Smooth muscle cell (in vitro differentiated cells): ENCODE results near the gene JARID2. TPM values are rescaled to one million over a fixed set of nuclear protein-coding genes. Genes with fewer than 3 reads are reported as not detected.
A peak's percentile ranks its signal among the peaks of the same experiment; 100 is the strongest.

Experiments
- DNase-seq: peaks from one replicate; lab custom pipeline; 2025; ENCODE audit not compliant: unreplicated experiment; lab: John Stamatoyannopoulos, UW
- H2AFZ ChIP-seq: fragments of 200-600 bp; sonication (generic); 2 replicates; pipeline ENCODE4 v1.6.0; 2016; ENCODE audit warnings: antibody characterized with exemption, low read depth, mild to moderate bottlenecking
- H3F3A ChIP-seq: fragments of 200-600 bp; sonication (generic); 2 replicates; pipeline ENCODE4 v1.6.0; 2017; ENCODE audit warnings: antibody characterized with exemption, low read depth
- H3K27ac ChIP-seq: fragments of 200-600 bp; sonication (generic); 2 replicates; pipeline ENCODE4 v1.5.1; 2016; ENCODE audit warnings: low read depth, mild to moderate bottlenecking
- H3K27me3 ChIP-seq: fragments of 200-600 bp; sonication (generic); 2 replicates; pipeline ENCODE4 v1.6.1; 2016; ENCODE audit warnings: low read depth, mild to moderate bottlenecking
- H3K36me3 ChIP-seq: fragments of 200-600 bp; sonication (generic); 2 replicates; pipeline ENCODE4 v1.5.1; 2016; ENCODE audit warnings: low read depth
- H3K4me1 ChIP-seq: fragments of 200-600 bp; sonication (generic); 2 replicates; pipeline ENCODE4 v1.5.1; 2016; ENCODE audit warnings: low read depth
- H3K4me2 ChIP-seq: fragments of 200-600 bp; sonication (generic); 2 replicates; pipeline ENCODE4 v1.6.0; 2016; ENCODE audit warnings: mild to moderate bottlenecking
- H3K4me3 ChIP-seq: fragments of 200-600 bp; sonication (generic); 2 replicates; pipeline ENCODE4 v1.5.1; 2016; ENCODE audit warnings: mild to moderate bottlenecking
- H3K79me2 ChIP-seq: fragments of 200-600 bp; sonication (generic); 2 replicates; pipeline ENCODE4 v1.6.0; 2016; ENCODE audit warnings: low read depth, mild to moderate bottlenecking
- H3K9ac ChIP-seq: fragments of 200-600 bp; sonication (generic); 2 replicates; pipeline ENCODE4 v1.6.0; 2016; ENCODE audit warnings: low read depth
- H3K9me3 ChIP-seq: fragments of 200-600 bp; sonication (generic); replicated peaks from 2 replicates; pipeline ENCODE4 v1.5.1; 2016; ENCODE audit warnings: low read depth
- H4K20me1 ChIP-seq: fragments of 200-600 bp; sonication (generic); 2 replicates; pipeline ENCODE4 v1.6.0; 2016; ENCODE audit warnings: low read depth
- WGBS: methylation state at CpG from one replicate; pipeline ENCODE4 v1.1.7; 2016; ENCODE audit warnings: low lambda C conversion rate; 5-methylcytosine and 5-hydroxymethylcytosine counted together
- polyA plus RNA-seq: library from polyadenylated mRNA; unstranded; fragments of >200 nt; fragmentation: Nextera tagmentation; extraction: Ambion mirVana; gene quantifications from 2 replicates; pipeline ENCODE4 v1.2.1, GENCODE V29; 2016
- total RNA-seq: library from RNA; depleted of rRNA; stranded (reverse); fragments of >200 nt; gene quantifications from 2 replicates; pipeline ENCODE4 v1.2.3, GENCODE V29; 2014
- TF ChIP-seq, protein P1 (sequence below): fragments of 200-600 bp; sonication (generic); IDR thresholded peaks from 2 replicates; pipeline ENCODE4 v1.5.1; 2017; ENCODE audit warnings: borderline replicate concordance, mild to moderate bottlenecking, antibody characterized with exemption; ENCODE audit not compliant: insufficient read depth, poor library complexity, severe bottlenecking

Gene JARID2
- total and polyA plus RNA-seq, 2 experiments from 2014 or later: 5.2 to 10.2 TPM

DNA sequence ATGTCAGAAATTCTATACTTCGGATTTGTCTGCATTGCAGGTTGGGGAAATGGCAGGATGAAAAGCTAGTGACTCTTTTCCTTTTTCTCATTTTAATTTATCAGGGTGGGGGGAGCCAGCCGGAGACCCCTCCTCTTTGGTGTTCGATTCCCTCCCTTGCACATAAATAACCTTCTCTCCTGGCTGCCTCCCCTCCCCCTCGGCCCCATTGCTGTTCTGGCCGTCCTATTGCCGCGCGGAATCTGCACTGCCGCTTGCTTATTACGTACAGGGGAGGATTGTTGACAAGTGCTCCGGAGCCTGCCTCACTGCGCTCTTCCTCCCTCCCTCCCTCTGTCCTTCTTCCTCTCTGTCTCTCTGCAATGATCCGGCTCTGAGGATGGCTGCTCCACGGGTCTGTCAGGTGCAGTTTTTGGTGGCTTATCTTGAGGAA lies 154.7 kb downstream of the JARID2 start:
- H3F3A ChIP-seq: peaks cover 9% of the 10 kb centered on the region
- TF ChIP-seq, protein P1, sequence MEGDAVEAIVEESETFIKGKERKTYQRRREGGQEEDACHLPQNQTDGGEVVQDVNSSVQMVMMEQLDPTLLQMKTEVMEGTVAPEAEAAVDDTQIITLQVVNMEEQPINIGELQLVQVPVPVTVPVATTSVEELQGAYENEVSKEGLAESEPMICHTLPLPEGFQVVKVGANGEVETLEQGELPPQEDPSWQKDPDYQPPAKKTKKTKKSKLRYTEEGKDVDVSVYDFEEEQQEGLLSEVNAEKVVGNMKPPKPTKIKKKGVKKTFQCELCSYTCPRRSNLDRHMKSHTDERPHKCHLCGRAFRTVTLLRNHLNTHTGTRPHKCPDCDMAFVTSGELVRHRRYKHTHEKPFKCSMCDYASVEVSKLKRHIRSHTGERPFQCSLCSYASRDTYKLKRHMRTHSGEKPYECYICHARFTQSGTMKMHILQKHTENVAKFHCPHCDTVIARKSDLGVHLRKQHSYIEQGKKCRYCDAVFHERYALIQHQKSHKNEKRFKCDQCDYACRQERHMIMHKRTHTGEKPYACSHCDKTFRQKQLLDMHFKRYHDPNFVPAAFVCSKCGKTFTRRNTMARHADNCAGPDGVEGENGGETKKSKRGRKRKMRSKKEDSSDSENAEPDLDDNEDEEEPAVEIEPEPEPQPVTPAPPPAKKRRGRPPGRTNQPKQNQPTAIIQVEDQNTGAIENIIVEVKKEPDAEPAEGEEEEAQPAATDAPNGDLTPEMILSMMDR: no peak
- H3K4me2 ChIP-seq: peak overlapping the region; percentile 87
- no peak overlapping the region for H3K27ac ChIP-seq
- 37% methylated on average over 14 of the region's 14 CpGs for WGBS
- H3K4me1 ChIP-seq: peaks cover 41% of the 10 kb centered on the region
- no peaks in the 10 kb centered on the region for H3K27me3 ChIP-seq
- no peak overlapping the region for H2AFZ ChIP-seq
- no peaks in the 10 kb centered on the region for H3K9me3 ChIP-seq
- peaks cover 57% of the 10 kb centered on the region for H3K79me2 ChIP-seq
- H4K20me1 ChIP-seq: peaks cover 100% of the 10 kb centered on the region
- no peak overlapping the region for H3K9ac ChIP-seq
- no peaks in the 10 kb centered on the region for H3K36me3 ChIP-seq
- no peak for DNase-seq
- peak overlapping the region; percentile 48 for H3K4me3 ChIP-seq

GRCh38 chr6:15401120-15401519 lies 155.3 kb downstream of the JARID2 start:
- TF ChIP-seq, protein P1: no peak
- H3K4me1 ChIP-seq: peaks cover 41% of the 10 kb centered on the region
- H3K36me3 ChIP-seq: no peaks in the 10 kb centered on the region
- peak overlapping the region; percentile 48 for H3K4me3 ChIP-seq
- no peak for DNase-seq
- no peak overlapping the region for H3K27ac ChIP-seq
- peaks cover 9% of the 10 kb centered on the region for H3F3A ChIP-seq
- H2AFZ ChIP-seq: no peak overlapping the region
- H3K27me3 ChIP-seq: no peaks in the 10 kb centered on the region
- H3K9me3 ChIP-seq: no peaks in the 10 kb centered on the region
- peaks cover 100% of the 10 kb centered on the region for H4K20me1 ChIP-seq
- H3K4me2 ChIP-seq: peak overlapping the region; percentile 87
- 74% methylated on average over 1 of the region's 1 CpG for WGBS
- peaks cover 57% of the 10 kb centered on the region for H3K79me2 ChIP-seq
- H3K9ac ChIP-seq: no peak overlapping the region

- Histone ChIP-seq H3K9ac (no peak overlapping the region), H3K27me3 (no peaks in the 10 kb centered on the region), H3K4me2 (peak overlapping the region; percentile 87), H3K9me3 (no peaks in the 10 kb centered on the region), H4K20me1 (peaks cover 100% of the 10 kb centered on the region), H3K4me1 (peaks cover 41% of the 10 kb centered on the region), H3K36me3 (no peaks in the 10 kb centered on the region), H3K27ac (no peak overlapping the region), H3F3A (peaks cover 9% of the 10 kb centered on the region), H3K4me3 (no peak overlapping the region), H3K79me2 (peaks cover 57% of the 10 kb centered on the region), H2AFZ (no peak overlapping the region)
- TF ChIP-seq, protein P1: no peak
- WGBS: 46% methylated on average over 2 of the region's 2 CpGs
- DNase-seq: no peak
Measured at GRCh38 chr6:15401769-15402250, 155.9 kb downstream of the JARID2 start.

DNA sequence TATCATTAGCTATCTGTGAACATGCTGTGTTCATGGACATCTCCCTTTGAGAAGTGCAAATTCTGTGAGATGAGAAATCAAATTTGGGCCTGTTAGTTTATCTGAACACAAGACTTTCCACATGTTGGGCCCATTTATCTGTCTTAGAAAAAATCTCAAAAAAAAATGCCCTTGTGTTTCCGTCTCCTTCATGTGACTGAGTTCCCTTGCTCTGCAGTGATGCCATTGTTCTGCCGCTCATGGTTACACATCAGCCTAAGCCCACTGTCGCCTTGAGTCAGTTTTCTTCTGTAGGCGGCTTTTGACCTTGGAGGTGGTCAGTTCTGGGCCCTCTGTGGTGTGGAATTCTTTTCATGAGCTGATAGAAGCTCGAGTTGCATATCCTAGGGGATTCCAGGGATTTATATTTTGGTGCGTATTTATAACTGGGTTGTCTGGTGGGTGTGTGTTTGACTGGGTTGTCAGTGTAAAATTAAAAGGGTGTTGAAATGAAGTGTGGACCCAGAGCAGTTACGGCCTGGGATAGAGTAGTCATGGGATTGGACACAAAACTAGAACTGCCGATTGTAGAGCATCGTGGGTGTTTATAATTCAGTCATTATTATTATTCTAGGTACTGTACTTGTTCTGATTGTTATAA lies 156.7 kb downstream of the JARID2 start:
- peak overlapping the region; percentile 49 for H3K4me2 ChIP-seq
- H3K4me1 ChIP-seq: peaks cover 41% of the 10 kb centered on the region
- H3K79me2 ChIP-seq: peaks cover 55% of the 10 kb centered on the region
- no peaks in the 10 kb centered on the region for H3K27me3 ChIP-seq
- H3K4me3 ChIP-seq: no peak overlapping the region
- no peak overlapping the region for H2AFZ ChIP-seq
- 37% methylated on average over 9 of the region's 9 CpGs for WGBS
- H4K20me1 ChIP-seq: peaks cover 100% of the 10 kb centered on the region
- peaks cover 9% of the 10 kb centered on the region for H3F3A ChIP-seq
- H3K36me3 ChIP-seq: no peaks in the 10 kb centered on the region
- no peaks in the 10 kb centered on the region for H3K9me3 ChIP-seq
- DNase-seq: no peak
- no peak overlapping the region for H3K27ac ChIP-seq
- TF ChIP-seq, protein P1: no peak
- H3K9ac ChIP-seq: no peak overlapping the region
